NOMO-1 (cell line): Measurements from ENCODE around the gene TLE3.

Source experiments
- DNase-seq, 2 experiments: peaks; one replicate each; lab custom pipeline; 2025; ENCODE audit not compliant: unreplicated experiment in 2 of 2; lab: John Stamatoyannopoulos, UW

Gene TLE3

GRCh38 chr15:70034596-70034995, 63.1 kb downstream of the TLE3 start:
- no peak for DNase-seq

- no peak for DNase-seq
Observed at GRCh38 chr15:70034141-70034540, 63.6 kb downstream of the TLE3 start.

GRCh38 chr15:70033529-70034140, 64.1 kb downstream of the TLE3 start:
- DNase-seq, result no peak

GRCh38 chr15:70033109-70033508, 64.6 kb downstream of the TLE3 start:
- no peak for DNase-seq

GRCh38 chr15:70032509-70032908, 65.2 kb downstream of the TLE3 start:
- DNase-seq, result no peak

- no peak for DNase-seq
Observed at GRCh38 chr15:70031713-70032112, 66.0 kb downstream of the TLE3 start.

GRCh38 chr15:70031261-70031660, 66.5 kb downstream of the TLE3 start:
- DNase-seq, result no peak

GRCh38 chr15:70030851-70031250, 66.9 kb downstream of the TLE3 start:
- DNase-seq, result no peak

- no peak for DNase-seq
Observed at GRCh38 chr15:70029297-70029701, 68.4 kb downstream of the TLE3 start.

- no peak for DNase-seq
Observed at GRCh38 chr15:70027518-70027917, 70.2 kb downstream of the TLE3 start.

- DNase-seq, result no peak
Observed at GRCh38 chr15:70026991-70027390, 70.7 kb downstream of the TLE3 start.

GRCh38 chr15:70025413-70026296, 72.1 kb downstream of the TLE3 start:
- peak in 1 of 2 experiments; percentile 34 for DNase-seq

- DNase-seq, result no peak
Observed at GRCh38 chr15:70024521-70024920, 73.2 kb downstream of the TLE3 start.

- peak; percentile 36 to 57 for DNase-seq
Observed at GRCh38 chr15:70023769-70024491, 73.8 kb downstream of the TLE3 start.

- DNase-seq, result peak; percentile 97 to 98
Observed at GRCh38 chr15:70023064-70023768, 74.5 kb downstream of the TLE3 start.

GRCh38 chr15:70020229-70020628, 77.5 kb downstream of the TLE3 start:
- DNase-seq, result no peak

GRCh38 chr15:70018646-70019600, 78.8 kb downstream of the TLE3 start:
- DNase-seq, result no peak

- DNase-seq, result no peak
Observed at GRCh38 chr15:70017801-70018200, 79.9 kb downstream of the TLE3 start.

GRCh38 chr15:70017025-70017424, 80.7 kb downstream of the TLE3 start:
- DNase-seq, result no peak

- no peak for DNase-seq
Observed at GRCh38 chr15:70016511-70016994, 81.2 kb downstream of the TLE3 start.
